Osteocyte (in vitro differentiated cells): Measurements from ENCODE around the gene RAP2A. TPM values are rescaled to one million over a fixed set of nuclear protein-coding genes. Genes with fewer than 3 reads are reported as not detected.
A peak's percentile ranks its signal among the peaks of the same experiment; 100 is the strongest.

Experiments used
- DNase-seq: peaks from one replicate; pipeline ENCODE4 v3.0.0; 2021; ENCODE audit warnings: mixed read lengths; ENCODE audit not compliant: unreplicated experiment; ENCODE audit errors: extremely low spot score
- H3K27ac Mint-ChIP-seq: one replicate; pipeline ENCODE4 v1.8.0; 2021; ENCODE audit warnings: mild to moderate bottlenecking, mixed read lengths; ENCODE audit not compliant: unreplicated experiment
- H3K27me3 Mint-ChIP-seq: one replicate; pipeline ENCODE4 v1.8.0; 2021; ENCODE audit warnings: mixed read lengths; ENCODE audit not compliant: unreplicated experiment
- H3K36me3 Mint-ChIP-seq: one replicate; pipeline ENCODE4 v1.8.0; 2021; ENCODE audit warnings: mixed read lengths; ENCODE audit not compliant: unreplicated experiment
- H3K4me1 Mint-ChIP-seq: one replicate; pipeline ENCODE4 v1.8.0; 2021; ENCODE audit warnings: mixed read lengths; ENCODE audit not compliant: unreplicated experiment
- H3K4me3 Mint-ChIP-seq: one replicate; pipeline ENCODE4 v1.8.0; 2021; ENCODE audit warnings: mild to moderate bottlenecking, moderate library complexity, mixed read lengths; ENCODE audit not compliant: unreplicated experiment
- H3K9me3 Mint-ChIP-seq: one replicate; pipeline ENCODE4 v1.8.0; 2021; ENCODE audit warnings: mixed read lengths; ENCODE audit not compliant: unreplicated experiment
- CTCF ChIP-seq: fragments of 200-600 bp; sonication (generic); IDR thresholded peaks from 2 replicates; pipeline ENCODE4 v1.5.0; 2021; ENCODE audit warnings: antibody characterized with exemption, mild to moderate bottlenecking, moderate library complexity
- total RNA-seq: library from RNA; stranded (reverse); gene quantifications from 2 replicates; pipeline ENCODE4 v1.2.1, GENCODE V29; 2021

RAP2A gene
- total RNA-seq, 1 donor from 2014 or later: 27.9 TPM

DNA sequence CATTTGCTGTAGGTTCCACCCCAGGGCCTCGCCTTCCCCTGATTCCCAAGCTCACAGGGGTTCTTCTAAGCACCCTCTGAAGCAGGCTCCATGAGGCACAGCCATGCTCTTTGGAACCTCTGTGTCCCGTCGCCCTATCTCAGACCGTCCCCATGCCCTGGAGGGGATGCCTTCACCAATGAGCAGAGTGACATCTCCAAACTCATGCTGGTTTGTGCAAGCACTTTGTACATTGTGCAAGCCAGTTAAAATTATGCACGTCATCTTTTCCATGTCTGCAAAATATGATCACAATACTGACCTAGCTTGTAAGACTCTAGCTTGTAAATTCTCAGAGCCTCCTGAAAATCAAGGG lies 46.5 kb upstream of the RAP2A start:
- Mint-ChIP-seq H3K36me3 (peaks cover 36% of the 10 kb centered on the region), H3K4me3 (no peak overlapping the region), H3K9me3 (no peaks in the 10 kb centered on the region), H3K27me3 (no peaks in the 10 kb centered on the region), H3K4me1 (peaks cover 22% of the 10 kb centered on the region), H3K27ac (no peak overlapping the region)
- DNase-seq: no peak
- TF ChIP-seq CTCF: no peak

- TF ChIP-seq CTCF: no peak
- Mint-ChIP-seq H3K4me3 (no peak overlapping the region), H3K27ac (no peak overlapping the region), H3K36me3 (peaks cover 32% of the 10 kb centered on the region), H3K27me3 (no peaks in the 10 kb centered on the region), H3K9me3 (no peaks in the 10 kb centered on the region), H3K4me1 (peaks cover 22% of the 10 kb centered on the region)
- DNase-seq: no peak
Observed at GRCh38 chr13:97387890-97388289, 46.1 kb upstream of the RAP2A start.

DNA sequence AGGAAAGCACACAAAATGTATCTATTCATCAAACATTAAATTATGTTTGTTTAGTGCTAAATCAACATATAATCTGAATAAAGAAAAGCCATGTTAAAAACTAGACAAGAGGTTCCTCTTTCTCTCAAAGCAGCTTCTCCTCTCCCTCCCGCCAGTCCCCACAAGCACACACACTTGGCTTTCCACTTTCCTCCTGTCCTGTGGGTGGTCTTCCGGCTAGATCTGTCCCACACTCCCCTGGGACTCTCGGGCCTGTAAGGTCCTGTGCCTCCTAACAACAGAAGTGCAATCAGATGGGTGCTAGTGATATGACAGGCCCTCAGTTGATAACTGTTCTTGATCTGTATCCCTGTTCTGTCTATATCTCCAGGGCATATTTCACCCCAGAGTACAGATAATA lies 45.6 kb upstream of the RAP2A start:
- no peak for TF ChIP-seq CTCF
- no peak for DNase-seq
- Mint-ChIP-seq H3K27ac (no peak overlapping the region), H3K27me3 (no peaks in the 10 kb centered on the region), H3K4me3 (no peak overlapping the region), H3K36me3 (peaks cover 32% of the 10 kb centered on the region), H3K9me3 (no peaks in the 10 kb centered on the region), H3K4me1 (peaks cover 22% of the 10 kb centered on the region)

- DNase-seq: no peak
- Mint-ChIP-seq H3K4me1 (peaks cover 19% of the 10 kb centered on the region), H3K27ac (peak overlapping the region; percentile 50), H3K36me3 (peaks cover 30% of the 10 kb centered on the region), H3K4me3 (no peak overlapping the region), H3K27me3 (no peaks in the 10 kb centered on the region), H3K9me3 (no peaks in the 10 kb centered on the region)
- no peak for TF ChIP-seq CTCF
Observed at GRCh38 chr13:97390941-97391600, 42.9 kb upstream of the RAP2A start.

GRCh38 chr13:97392020-97392419 lies 41.9 kb upstream of the RAP2A start:
- Mint-ChIP-seq H3K9me3 (no peaks in the 10 kb centered on the region), H3K27me3 (no peaks in the 10 kb centered on the region), H3K4me3 (no peak overlapping the region), H3K4me1 (peaks cover 19% of the 10 kb centered on the region), H3K27ac (peak overlapping the region; percentile 50), H3K36me3 (peaks cover 22% of the 10 kb centered on the region)
- no peak for TF ChIP-seq CTCF
- no peak for DNase-seq
